Spleen (tissue), 7 donors: ENCODE results near the gene SPEN.
"Not testable (repeated sequence)": the region's sequence is repeated elsewhere in the genome, so short reads cannot be mapped to it uniquely, and the experiment has no call there.

ENCODE experiments used
- CTCF ChIP-seq, 11 experiments: fragments of 200-600 bp in 7 of 11; fragments of 450-650 bp in 4 of 11; sonication (generic) in 4 of 11; IDR thresholded peaks in 8 of 11; conservative IDR thresholded peaks in 3 of 11; 1 replicate in 7 of 11; 2 replicates in 4 of 11; pipeline versions ENCODE4 v1.4.0 to v1.8.0; 2016 to 2021; ENCODE audit warnings: antibody characterized with exemption in 11 of 11, inconsistent platforms in 4 of 11, mild to moderate bottlenecking in 1 of 11
- POLR2A ChIP-seq, 3 donors: fragments of 450-650 bp; IDR thresholded peaks; one replicate each; pipeline ENCODE4 v1.5.1; 2017; ENCODE audit warnings: antibody characterized with exemption in 3 of 3, mild to moderate bottlenecking in 1 of 3
- donor health status: DM: no; HTN: no; CAD: no; lungs with moderate emphysema.
- donor health status: DM: no; HTN: no; CAD: no.
- donor health status: DM: no; HTN: no; CAD: no.

DNA sequence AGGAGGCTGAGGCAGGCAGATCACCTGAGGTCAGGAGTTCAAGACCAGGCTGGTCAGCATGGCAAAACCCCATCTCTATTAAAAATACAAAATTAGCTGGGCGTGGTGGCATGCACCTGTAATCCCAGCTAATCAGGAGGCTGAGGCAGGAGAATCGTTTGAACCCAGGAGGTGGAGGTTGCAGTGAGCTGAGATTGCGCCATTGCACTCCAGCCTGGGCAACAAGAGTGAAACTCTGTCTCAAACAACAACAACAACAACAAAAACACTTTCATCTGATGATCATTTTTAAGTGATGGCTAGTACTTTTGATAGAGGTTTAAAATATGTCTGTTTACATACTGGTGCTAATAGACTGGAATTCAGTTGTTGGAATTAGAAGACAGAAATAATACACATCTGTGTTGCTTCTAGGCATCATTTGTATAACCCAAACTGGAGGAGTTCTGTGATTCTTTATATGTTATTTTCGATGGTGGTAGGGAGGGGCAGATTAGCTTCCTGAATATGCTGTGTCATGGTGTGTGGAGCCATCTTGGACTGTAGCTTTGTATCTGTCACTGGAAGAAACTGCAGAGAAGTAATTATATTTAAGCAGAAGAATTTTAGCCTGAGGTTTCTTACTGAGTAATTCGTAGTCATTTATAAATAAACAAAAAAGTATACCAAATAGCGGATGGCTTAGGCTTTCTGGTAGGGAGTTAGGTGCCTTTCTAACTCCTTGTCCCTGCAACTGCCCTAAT, 45.5 kb downstream of the SPEN start:
- TF ChIP-seq POLR2A (IDR thresholded peaks at IDR 0.05); CTCF (IDR thresholded peaks at IDR 0.05 in 8 of 11, conservative IDR thresholded peaks at IDR 0.05 in 3 of 11): not testable (repeated sequence)
